ENCODE results near the gene MAK. TPM values are rescaled to one million over a fixed set of nuclear protein-coding genes. Genes with fewer than 3 reads are reported as not detected.
"Not testable (repeated sequence)": the region's sequence is repeated elsewhere in the genome, so short reads cannot be mapped to it uniquely, and the experiment has no call there.

The MAK gene
- total RNA-seq, 1 donor from 2014 or later, result 0.14 TPM

DNA sequence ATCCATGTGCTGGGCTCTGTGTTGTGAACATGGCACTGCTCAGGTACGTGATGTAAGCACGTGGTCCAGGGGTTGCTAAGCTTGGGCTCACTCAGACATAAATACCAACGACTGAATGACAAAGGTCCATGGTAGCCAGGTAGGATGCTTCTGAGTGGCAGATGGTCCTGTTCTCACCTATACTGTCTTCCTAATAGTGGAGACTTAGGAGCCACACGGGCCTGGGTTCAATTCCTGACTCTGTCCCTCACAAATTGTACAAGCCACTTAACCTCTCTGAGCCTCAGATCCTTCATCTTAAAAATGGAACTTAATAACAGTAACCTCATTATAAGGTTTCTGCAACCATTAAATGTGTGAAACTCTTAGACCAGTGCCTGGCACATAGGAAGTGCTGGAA lies 36.7 kb upstream of the MAK start:
- no peak overlapping the region for H3K4me3 ChIP-seq
- no peaks in the 10 kb centered on the region for H3K4me1 ChIP-seq
- intact Hi-C loops (cut with micrococcal nuclease), result no loop called here
- TF ChIP-seq, protein P1, sequence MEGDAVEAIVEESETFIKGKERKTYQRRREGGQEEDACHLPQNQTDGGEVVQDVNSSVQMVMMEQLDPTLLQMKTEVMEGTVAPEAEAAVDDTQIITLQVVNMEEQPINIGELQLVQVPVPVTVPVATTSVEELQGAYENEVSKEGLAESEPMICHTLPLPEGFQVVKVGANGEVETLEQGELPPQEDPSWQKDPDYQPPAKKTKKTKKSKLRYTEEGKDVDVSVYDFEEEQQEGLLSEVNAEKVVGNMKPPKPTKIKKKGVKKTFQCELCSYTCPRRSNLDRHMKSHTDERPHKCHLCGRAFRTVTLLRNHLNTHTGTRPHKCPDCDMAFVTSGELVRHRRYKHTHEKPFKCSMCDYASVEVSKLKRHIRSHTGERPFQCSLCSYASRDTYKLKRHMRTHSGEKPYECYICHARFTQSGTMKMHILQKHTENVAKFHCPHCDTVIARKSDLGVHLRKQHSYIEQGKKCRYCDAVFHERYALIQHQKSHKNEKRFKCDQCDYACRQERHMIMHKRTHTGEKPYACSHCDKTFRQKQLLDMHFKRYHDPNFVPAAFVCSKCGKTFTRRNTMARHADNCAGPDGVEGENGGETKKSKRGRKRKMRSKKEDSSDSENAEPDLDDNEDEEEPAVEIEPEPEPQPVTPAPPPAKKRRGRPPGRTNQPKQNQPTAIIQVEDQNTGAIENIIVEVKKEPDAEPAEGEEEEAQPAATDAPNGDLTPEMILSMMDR (IDR thresholded peaks at IDR 0.05; ENCODE audit: borderline replicate concordance), result no peak
- no peaks in the 10 kb centered on the region for H3K9me3 ChIP-seq (replicated peaks)
- no peak for DNase-seq
- no peak overlapping the region for H3K27ac ChIP-seq (replicated peaks)
- H3K36me3 ChIP-seq, result no peaks in the 10 kb centered on the region
- peaks cover 44% of the 10 kb centered on the region for H3K27me3 ChIP-seq (ENCODE audit: low read depth)

DNA sequence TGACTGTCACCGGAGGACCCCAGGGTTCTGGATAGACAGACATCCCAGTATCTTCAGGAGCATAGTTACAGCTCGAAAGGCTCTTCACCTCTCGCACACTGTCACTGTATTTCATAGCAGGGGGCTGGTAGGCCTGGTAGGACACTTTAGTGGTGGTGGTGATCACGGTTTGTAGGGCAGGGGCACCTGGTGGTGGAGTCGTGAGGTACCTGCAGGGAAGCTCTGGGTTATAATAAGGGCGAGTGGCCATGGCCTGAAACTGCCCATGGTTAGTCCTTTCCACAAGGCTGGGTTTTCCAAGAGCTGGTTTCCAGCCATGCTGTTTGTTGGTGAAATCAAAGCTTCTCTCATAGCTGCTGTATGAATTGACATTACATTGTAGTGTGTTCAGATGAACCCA lies 35.9 kb upstream of the MAK start:
- TF ChIP-seq, protein P1 (IDR thresholded peaks at IDR 0.05; ENCODE audit: borderline replicate concordance), result no peak

GRCh38 chr6:10873374-10873773 lies 35.0 kb upstream of the MAK start:
- Histone ChIP-seq H3K4me3 (no peak overlapping the region), H3K36me3 (no peaks in the 10 kb centered on the region), H3K9me3 (replicated peaks) (no peaks in the 10 kb centered on the region), H3K27ac (replicated peaks) (no peak overlapping the region), H3K27me3 (ENCODE audit: low read depth) (peaks cover 27% of the 10 kb centered on the region), H3K4me1 (no peaks in the 10 kb centered on the region)
- TF ChIP-seq, protein P1 (IDR thresholded peaks at IDR 0.05; ENCODE audit: borderline replicate concordance), result no peak
- intact Hi-C loops (cut with micrococcal nuclease), result no loop called here
- no peak for DNase-seq

More for the DNA sequence above, 35.9 kb upstream of the MAK start:
- no peaks in the 10 kb centered on the region for H3K36me3 ChIP-seq
- no peaks in the 10 kb centered on the region for H3K4me1 ChIP-seq
- no peak overlapping the region for H3K4me3 ChIP-seq
- H3K9me3 ChIP-seq (replicated peaks), result no peaks in the 10 kb centered on the region
- peaks cover 36% of the 10 kb centered on the region for H3K27me3 ChIP-seq (ENCODE audit: low read depth)
- intact Hi-C loops (cut with micrococcal nuclease), result no loop called here
- H3K27ac ChIP-seq (replicated peaks), result no peak overlapping the region
- no peak for DNase-seq

DNA sequence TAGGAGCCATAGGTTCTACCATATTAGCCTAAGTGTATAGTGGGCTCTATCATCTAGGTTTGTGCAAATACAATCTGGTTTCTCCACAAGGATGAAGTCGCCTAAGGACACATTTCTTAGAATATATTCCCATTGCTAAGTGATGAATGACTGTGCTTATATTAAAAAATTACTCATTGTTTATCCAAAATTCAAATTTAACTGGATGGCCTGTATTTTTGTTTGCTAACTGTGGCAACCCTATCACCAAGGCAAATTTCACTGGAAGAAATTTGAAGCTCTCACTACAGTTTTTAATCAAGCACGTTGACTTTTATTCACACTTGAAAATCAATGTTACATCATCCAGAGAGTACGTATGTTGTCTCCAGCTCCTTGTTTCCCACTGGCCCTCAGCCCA lies 29.6 kb upstream of the MAK start:
- intact Hi-C loops (cut with micrococcal nuclease), result no loop called here
- TF ChIP-seq, protein P1 (IDR thresholded peaks at IDR 0.05; ENCODE audit: borderline replicate concordance), result no peak
- Histone ChIP-seq H3K9me3 (replicated peaks) (no peaks in the 10 kb centered on the region), H3K27ac (replicated peaks) (no peak overlapping the region), H3K4me1 (no peaks in the 10 kb centered on the region), H3K36me3 (no peaks in the 10 kb centered on the region), H3K27me3 (ENCODE audit: low read depth) (peaks cover 8% of the 10 kb centered on the region), H3K4me3 (no peak overlapping the region)
- no peak for DNase-seq

GRCh38 chr6:10866709-10867108 lies 28.4 kb upstream of the MAK start:
- H3K27ac ChIP-seq (replicated peaks); H3K27me3 ChIP-seq (ENCODE audit: low read depth); H3K4me3 ChIP-seq; DNase-seq; H3K36me3 ChIP-seq; H3K4me1 ChIP-seq; H3K9me3 ChIP-seq (replicated peaks); intact Hi-C loops (cut with micrococcal nuclease): not testable (repeated sequence)

GRCh38 chr6:10863031-10863430 lies 24.7 kb upstream of the MAK start:
- H3K27me3 ChIP-seq (ENCODE audit: low read depth); intact Hi-C loops (cut with micrococcal nuclease); H3K4me3 ChIP-seq; H3K9me3 ChIP-seq (replicated peaks); H3K27ac ChIP-seq (replicated peaks); H3K36me3 ChIP-seq; DNase-seq; H3K4me1 ChIP-seq: not testable (repeated sequence)

GRCh38 chr6:10862361-10862760 lies 24.0 kb upstream of the MAK start:
- no peaks in the 10 kb centered on the region for H3K4me1 ChIP-seq
- no peaks in the 10 kb centered on the region for H3K27me3 ChIP-seq (ENCODE audit: low read depth)
- H3K9me3 ChIP-seq (replicated peaks), result no peaks in the 10 kb centered on the region
- intact Hi-C loops (cut with micrococcal nuclease), result no loop called here
- no peak overlapping the region for H3K4me3 ChIP-seq
- no peak overlapping the region for H3K27ac ChIP-seq (replicated peaks)
- no peaks in the 10 kb centered on the region for H3K36me3 ChIP-seq
- DNase-seq, result no peak
- TF ChIP-seq, protein P1 (IDR thresholded peaks at IDR 0.05; ENCODE audit: borderline replicate concordance), result no peak
